ENCODE results near the gene SNED1.
"Not testable (repeated sequence)": the region's sequence is repeated elsewhere in the genome, so short reads cannot be mapped to it uniquely, and the experiment has no call there.

SNED1 gene

GRCh38 chr2:241096979-241097378, 98.6 kb downstream of the SNED1 start:
- DNase-seq (ENCODE audit: low read depth): no peak
- no peak for TF ChIP-seq CTCF (IDR thresholded peaks at IDR 0.05; ENCODE audit: control insufficient read depth, insufficient read depth, low read depth, low read length, missing control alignments)

GRCh38 chr2:241099246-241099645, 100.8 kb downstream of the SNED1 start:
- TF ChIP-seq CTCF (IDR thresholded peaks at IDR 0.05; ENCODE audit: control insufficient read depth, insufficient read depth, low read depth, low read length, missing control alignments): no peak
- no peak overlapping the region for H3K4me3 ChIP-seq (ENCODE audit: control insufficient read depth, low read depth, low read length)
- no peak for DNase-seq (ENCODE audit: low read depth)

More at GRCh38 chr2:241096979-241097378, 98.6 kb downstream of the SNED1 start:
- no peak overlapping the region for H3K4me3 ChIP-seq (ENCODE audit: control insufficient read depth, low read depth, low read length)

- H3K4me3 ChIP-seq (ENCODE audit: control insufficient read depth, low read depth, low read length): peak within 1 kb of the TSS; percentile 76
- peak; percentile 10 for DNase-seq (ENCODE audit: low read depth)
- TF ChIP-seq CTCF (IDR thresholded peaks at IDR 0.05; ENCODE audit: control insufficient read depth, insufficient read depth, low read depth, low read length, missing control alignments): no peak
Observed at GRCh38 chr2:241102239-241102803, 103.9 kb downstream of the SNED1 start, which contains the start of gene MTERF4. Gene MTERF4, minus strand, starts transcription at chr2:241102287. Its CDS starts 14 bp downstream, at chr2:241102273.

- H3K4me3 ChIP-seq (ENCODE audit: control insufficient read depth, low read depth, low read length): peak overlapping the region; percentile 76
- DNase-seq (ENCODE audit: low read depth): no peak
- TF ChIP-seq CTCF (IDR thresholded peaks at IDR 0.05; ENCODE audit: control insufficient read depth, insufficient read depth, low read depth, low read length, missing control alignments): no peak
Observed at GRCh38 chr2:241103176-241103595, 104.8 kb downstream of the SNED1 start.

GRCh38 chr2:241104611-241105010, 106.2 kb downstream of the SNED1 start:
- H3K4me3 ChIP-seq (ENCODE audit: control insufficient read depth, low read depth, low read length); DNase-seq (ENCODE audit: low read depth): not testable (repeated sequence)

- no peak overlapping the region for H3K4me3 ChIP-seq (ENCODE audit: control insufficient read depth, low read depth, low read length)
- no peak for DNase-seq (ENCODE audit: low read depth)
- TF ChIP-seq CTCF (IDR thresholded peaks at IDR 0.05; ENCODE audit: control insufficient read depth, insufficient read depth, low read depth, low read length, missing control alignments): no peak
Observed at GRCh38 chr2:241105641-241106040, 107.2 kb downstream of the SNED1 start.

GRCh38 chr2:241107031-241107783, 108.8 kb downstream of the SNED1 start:
- DNase-seq (ENCODE audit: low read depth): no peak
- TF ChIP-seq CTCF (IDR thresholded peaks at IDR 0.05; ENCODE audit: control insufficient read depth, insufficient read depth, low read depth, low read length, missing control alignments): no peak

More at GRCh38 chr2:241107031-241107783, 108.8 kb downstream of the SNED1 start:
- H3K4me3 ChIP-seq (ENCODE audit: control insufficient read depth, low read depth, low read length): no peak overlapping the region

All from AG09309 (cell line).